Fibroblast of the aortic adventitia (primary cell): ENCODE results near the gene IFNAR2. TPM values are rescaled to one million over a fixed set of nuclear protein-coding genes. Genes with fewer than 3 reads are reported as not detected.
"Not testable (repeated sequence)": the region's sequence is repeated elsewhere in the genome, so short reads cannot be mapped to it uniquely, and the experiment has no call there.

Source experiments
- DNase-seq: peaks from one replicate; pipeline ENCODE4 v3.0.0-alpha.2; 2010; ENCODE audit warnings: low read depth
- H3K4me3 ChIP-seq: 2 replicates; pipeline ENCODE4 v1.5.1; 2011; ENCODE audit warnings: low read depth, mild to moderate bottlenecking, control low read depth, low read length, moderate library complexity
- CTCF ChIP-seq: IDR thresholded peaks from 2 replicates; pipeline ENCODE4 v1.5.1; 2011; ENCODE audit warnings: mild to moderate bottlenecking, low read length, control low read depth, inconsistent platforms; ENCODE audit not compliant: insufficient read depth
- total RNA-seq: library from RNA; depleted of rRNA; stranded (reverse); fragments of >200 nt; gene quantifications from 2 replicates; pipeline ENCODE4 v1.2.3, GENCODE V29; 2012; ENCODE audit warnings: low replicate concordance

IFNAR2 gene
- total RNA-seq, 1 donor: 6.0 TPM

- no peak for DNase-seq
- no peak overlapping the region for H3K4me3 ChIP-seq
- no peak for TF ChIP-seq CTCF
Observed at GRCh38 chr21:33247599-33247998, 17.9 kb downstream of the IFNAR2 start.

GRCh38 chr21:33249331-33250002 lies 19.7 kb downstream of the IFNAR2 start:
- no peak for TF ChIP-seq CTCF

GRCh38 chr21:33251119-33251518 lies 21.4 kb downstream of the IFNAR2 start:
- DNase-seq: no peak
- TF ChIP-seq CTCF: no peak

More at GRCh38 chr21:33249331-33250002, 19.7 kb downstream of the IFNAR2 start:
- H3K4me3 ChIP-seq: no peak overlapping the region
- no peak for DNase-seq

GRCh38 chr21:33253382-33253781 lies 23.6 kb downstream of the IFNAR2 start:
- not testable (repeated sequence) for DNase-seq, H3K4me3 ChIP-seq

More at GRCh38 chr21:33251119-33251518, 21.4 kb downstream of the IFNAR2 start:
- no peak overlapping the region for H3K4me3 ChIP-seq

- no peak overlapping the region for H3K4me3 ChIP-seq
- no peak for TF ChIP-seq CTCF
- no peak for DNase-seq
Observed at GRCh38 chr21:33254766-33255165, 25.0 kb downstream of the IFNAR2 start.

GRCh38 chr21:33255404-33255803 lies 25.7 kb downstream of the IFNAR2 start:
- H3K4me3 ChIP-seq: no peak overlapping the region
- no peak for DNase-seq

GRCh38 chr21:33256019-33256418 lies 26.3 kb downstream of the IFNAR2 start:
- TF ChIP-seq CTCF: no peak
- H3K4me3 ChIP-seq: no peak overlapping the region
- no peak for DNase-seq

More at GRCh38 chr21:33255404-33255803, 25.7 kb downstream of the IFNAR2 start:
- TF ChIP-seq CTCF: no peak
